Aorta (tissue), 5 donors: ENCODE results near the gene ZNF324B. TPM values are rescaled to one million over a fixed set of nuclear protein-coding genes. Genes with fewer than 3 reads are reported as not detected.

ENCODE experiments used
- ATAC-seq: fragments of 200-7000 bp; cut with Tn5 transposase; one replicate; pipeline ENCODE4 v1.9.1; 2022; ENCODE audit warnings: moderate library complexity; ENCODE audit not compliant: low FRiP score
- DNase-seq, 2 donors: peaks; one replicate each; pipeline ENCODE4 v3.0.0-alpha.2; 2020
- H3K27ac ChIP-seq, 2 donors: one replicate each; pipeline ENCODE4 v1.5.1; 2013; ENCODE audit warnings: low read length in 2 of 2, mild to moderate bottlenecking in 2 of 2, moderate library complexity in 2 of 2, control low read depth in 1 of 2, inconsistent platforms in 1 of 2, low read depth in 1 of 2
- H3K27me3 ChIP-seq, 2 donors: one replicate each; pipeline ENCODE4 v1.6.1; 2013; ENCODE audit warnings: control low read depth in 1 of 2, low read length in 1 of 2, mild to moderate bottlenecking in 1 of 2, moderate library complexity in 1 of 2; ENCODE audit not compliant: insufficient read depth in 2 of 2, control insufficient read depth in 1 of 2
- H3K36me3 ChIP-seq, 2 donors: one replicate each; pipeline ENCODE4 v1.6.1; 2013; ENCODE audit warnings: control low read depth in 1 of 2, low read length in 1 of 2, mild to moderate bottlenecking in 1 of 2; ENCODE audit not compliant: insufficient read depth in 2 of 2, control insufficient read depth in 1 of 2
- H3K4me1 ChIP-seq, 2 donors: one replicate each; pipeline ENCODE4 v1.6.1; 2013; ENCODE audit warnings: low read length in 2 of 2, control low read depth in 1 of 2, mild to moderate bottlenecking in 1 of 2, moderate library complexity in 1 of 2; ENCODE audit not compliant: insufficient read depth in 2 of 2, control insufficient read depth in 1 of 2
- H3K4me3 ChIP-seq, 2 donors: one replicate each; pipeline ENCODE4 v1.5.1; 2013; ENCODE audit warnings: low read length in 2 of 2, control low read depth in 1 of 2, mild to moderate bottlenecking in 1 of 2
- H3K9me3 ChIP-seq: one replicate; pipeline ENCODE4 v1.6.1; 2013; ENCODE audit warnings: mild to moderate bottlenecking, low read length; ENCODE audit not compliant: control insufficient read depth
- WGBS, 2 donors: extraction: QIAGEN DNeasy Blood & Tissue Kit; methylation state at CpG; one replicate each; pipeline ENCODE4 v1.1.7; 2013; 5-methylcytosine and 5-hydroxymethylcytosine counted together
- intact Hi-C, 2 donors: fragments of 100-400 bp; cut with DNase I; formaldehyde crosslinking; loops; one replicate each; pipeline versions ENCODE4 v1.14.2 to v1.15.0; 2022
- polyA plus RNA-seq, 2 donors: library from polyadenylated mRNA; stranded (reverse); fragments of 200-250 nt; gene quantifications; one replicate each; pipeline ENCODE4 v1.2.3, GENCODE V29; 2013
- total RNA-seq, 2 donors: library from RNA; stranded (reverse); fragmentation: NEBNext Ultra II Directional; extraction: Animal tissue kit (Norgen Biotek cat#: 25700); gene quantifications; one replicate each; pipeline ENCODE4 v1.2.1, GENCODE V29; 2021
- donor health status: healthy with polysubstance abuse.
- donor health status: Bipolar disorder and iron deficiency.
- donor health status: DM: no; HTN: no; CAD: no.
- donor health status: DM: no; HTN: no; CAD: no.
- donor health status: DM: yes; HTN: yes; CAD: no.

Gene ZNF324B
- total and polyA plus RNA-seq, 4 donors: 1.5 to 5.7 (median 3.4) TPM

- H3K4me3 ChIP-seq: peak overlapping the region; percentile 27 to 32
- peaks cover 0 to 4% of the 10 kb centered on the region in 2 donors for H3K36me3 ChIP-seq
- H3K27me3 ChIP-seq: no peaks in the 10 kb centered on the region
- 21 to 23% methylated on average over 25 to 27 of the region's 27 CpGs for WGBS, 2 donors
- no peak for DNase-seq
- peak overlapping the region in 1 of 2 donors; percentile 78 for H3K27ac ChIP-seq
- H3K4me1 ChIP-seq: no peaks in the 10 kb centered on the region
- H3K9me3 ChIP-seq: no peaks in the 10 kb centered on the region
- ATAC-seq: no peak
- intact Hi-C loops: no loop called here
Measured at GRCh38 chr19:58474997-58475713, 23.7 kb downstream of the ZNF324B start.

DNA sequence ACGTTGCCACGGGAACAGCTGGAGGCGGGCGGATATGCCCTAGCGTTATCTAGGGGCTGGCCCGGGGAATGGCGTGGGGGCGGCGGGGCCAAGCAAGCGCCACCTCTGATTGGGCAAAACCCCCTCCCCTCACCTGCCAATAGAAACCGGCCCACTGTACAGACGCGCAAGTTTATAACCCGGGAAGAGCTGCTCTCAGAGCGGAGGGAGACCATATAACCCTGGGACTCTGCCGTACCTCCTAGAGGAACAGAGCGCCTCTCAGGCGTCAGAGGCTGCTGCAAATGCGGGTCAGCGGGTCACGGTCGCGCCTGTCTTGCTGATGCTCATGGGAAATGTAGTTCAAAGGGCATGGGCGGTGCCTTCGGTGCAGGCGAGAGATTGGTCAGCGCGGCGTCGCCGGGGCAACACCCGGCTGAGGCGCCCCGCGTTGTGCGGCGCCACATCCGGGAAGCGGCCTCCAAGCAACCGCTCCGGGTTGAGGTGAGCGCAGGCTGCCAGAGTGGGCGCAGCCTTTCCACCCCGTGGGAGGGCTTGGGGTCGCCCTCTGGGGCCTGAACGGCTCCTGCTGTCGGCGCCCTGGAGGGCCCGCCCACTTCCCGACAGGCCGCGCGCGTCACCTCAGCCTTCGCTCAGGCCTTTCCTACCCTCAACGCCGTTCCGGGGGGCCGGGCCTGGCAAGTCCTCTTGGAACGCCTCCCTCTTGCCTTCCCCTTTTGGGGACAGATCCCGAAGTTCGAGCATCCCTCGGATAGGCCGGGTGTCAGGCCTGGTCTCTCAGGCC is 24.5 kb downstream of the ZNF324B start, which contains the start of gene ZNF446:
ZNF446 (plus strand) TSS at position 639 of the 784 bp plus-strand sequence. CDS start 867 bp downstream, outside the sequence.
- H3K27ac ChIP-seq: peak within 1 kb of the TSS; percentile 7 to 78
- H3K36me3 ChIP-seq: peaks cover 0 to 4% of the 10 kb centered on the region in 2 donors
- intact Hi-C loops: no loop called here
- H3K4me1 ChIP-seq: no peaks in the 10 kb centered on the region
- peak; percentile 98 for DNase-seq
- no peaks in the 10 kb centered on the region for H3K9me3 ChIP-seq
- peak; percentile 95 for ATAC-seq
- WGBS, 2 donors: 0% methylated on average over 62 to 64 of the region's 64 CpGs
- peak within 1 kb of the TSS; percentile 27 to 32 for H3K4me3 ChIP-seq
- no peaks in the 10 kb centered on the region for H3K27me3 ChIP-seq

- Histone ChIP-seq H3K4me1 (no peaks in the 10 kb centered on the region), H3K9me3 (no peaks in the 10 kb centered on the region), H3K4me3 (peak overlapping the region; percentile 22 to 32), H3K27me3 (no peaks in the 10 kb centered on the region), H3K36me3 (peaks cover 0 to 3% of the 10 kb centered on the region in 2 donors), H3K27ac (peak overlapping the region; percentile 7 to 78)
- intact Hi-C loops: no loop called here
- ATAC-seq (peak; percentile 1), DNase-seq (peak in 1 of 2 donors; percentile 82)
- 1 to 2% methylated on average over 27 of the region's 27 CpGs for WGBS, 2 donors
Measured at GRCh38 chr19:58476498-58477015, 25.1 kb downstream of the ZNF324B start.

DNA sequence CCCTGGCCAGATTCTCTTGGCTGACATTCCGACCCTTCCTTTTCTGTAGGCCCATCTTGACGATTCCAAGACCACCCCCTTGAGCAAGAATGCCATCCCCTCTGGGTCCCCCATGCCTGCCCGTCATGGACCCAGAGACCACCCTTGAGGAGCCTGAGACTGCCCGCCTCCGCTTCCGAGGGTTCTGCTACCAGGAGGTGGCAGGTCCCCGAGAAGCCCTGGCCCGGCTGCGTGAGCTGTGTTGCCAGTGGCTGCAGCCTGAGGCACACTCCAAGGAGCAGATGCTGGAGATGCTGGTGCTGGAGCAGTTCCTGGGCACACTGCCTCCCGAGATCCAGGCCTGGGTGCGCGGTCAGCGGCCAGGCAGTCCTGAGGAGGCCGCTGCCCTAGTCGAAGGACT is 25.7 kb downstream of the ZNF324B start:
- no peaks in the 10 kb centered on the region for H3K36me3 ChIP-seq
- H3K4me3 ChIP-seq: no peak overlapping the region
- no peak overlapping the region for H3K27ac ChIP-seq

DNA sequence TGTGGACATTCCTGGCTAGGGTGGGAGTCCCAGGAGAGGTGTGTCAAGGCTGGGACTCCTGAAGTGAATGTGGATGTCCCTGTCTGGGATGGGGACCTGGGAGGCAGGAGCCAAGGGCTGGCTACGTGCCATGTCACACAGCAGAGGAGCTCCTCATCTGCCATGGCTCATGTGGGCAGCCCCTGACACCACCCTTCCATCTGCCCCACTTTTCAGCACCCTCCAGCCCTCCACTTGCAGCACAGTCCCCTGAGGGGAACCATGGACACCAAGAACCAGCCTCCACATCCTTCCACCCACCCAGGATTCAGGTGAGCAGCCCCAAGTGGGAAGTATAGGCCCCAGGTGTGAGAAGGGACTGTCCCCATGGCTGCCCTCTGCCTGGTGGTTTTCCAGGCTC is 26.4 kb downstream of the ZNF324B start:
- no peak for DNase-seq
- ATAC-seq: no peak
- Histone ChIP-seq H3K4me1 (no peaks in the 10 kb centered on the region), H3K36me3 (no peaks in the 10 kb centered on the region), H3K27me3 (no peaks in the 10 kb centered on the region), H3K9me3 (no peaks in the 10 kb centered on the region), H3K4me3 (no peak overlapping the region), H3K27ac (no peak overlapping the region)
- 90 to 100% methylated on average over 1 of the region's 1 CpG for WGBS, 2 donors
- intact Hi-C loops: no loop called here

More for the DNA sequence above, 25.7 kb downstream of the ZNF324B start:
- DNase-seq (no peak), ATAC-seq (no peak)
- no peaks in the 10 kb centered on the region for H3K27me3 ChIP-seq
- 81 to 83% methylated on average over 15 of the region's 15 CpGs for WGBS, 2 donors
- no peaks in the 10 kb centered on the region for H3K4me1 ChIP-seq
- intact Hi-C loops: no loop called here
- no peaks in the 10 kb centered on the region for H3K9me3 ChIP-seq

DNA sequence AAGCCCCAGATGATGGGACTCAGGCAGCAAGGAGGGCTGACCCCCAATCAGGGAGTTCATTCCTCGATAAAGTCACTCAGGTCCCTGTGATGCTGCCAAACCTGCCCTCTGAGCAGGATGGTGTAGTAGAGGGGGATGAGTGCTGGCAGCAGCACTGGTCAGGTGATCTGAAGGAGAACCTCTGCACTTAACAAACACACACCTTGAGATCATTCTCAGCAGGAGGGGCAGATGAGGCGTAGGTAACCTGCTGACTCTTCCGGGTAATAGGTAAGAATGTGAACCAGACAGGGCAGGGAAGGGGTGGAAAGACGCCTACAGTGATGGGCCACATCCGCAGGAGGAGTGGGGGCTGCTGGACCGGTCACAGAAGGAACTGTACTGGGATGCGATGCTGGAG is 27.9 kb downstream of the ZNF324B start:
- DNase-seq (no peak), ATAC-seq (no peak)
- Histone ChIP-seq H3K27ac (no peak overlapping the region), H3K4me1 (peaks cover 0 to 3% of the 10 kb centered on the region in 2 donors), H3K27me3 (no peaks in the 10 kb centered on the region), H3K4me3 (no peak overlapping the region), H3K9me3 (no peaks in the 10 kb centered on the region), H3K36me3 (no peaks in the 10 kb centered on the region)
- WGBS, 2 donors: 91 to 95% methylated on average over 7 of the region's 7 CpGs
- intact Hi-C loops: no loop called here

- no peak for DNase-seq
- WGBS, 2 donors: 89 to 90% methylated on average over 28 of the region's 28 CpGs
- H3K27me3 ChIP-seq: no peaks in the 10 kb centered on the region
- no peaks in the 10 kb centered on the region for H3K9me3 ChIP-seq
- H3K36me3 ChIP-seq: no peaks in the 10 kb centered on the region
- H3K4me1 ChIP-seq: peaks cover 0 to 3% of the 10 kb centered on the region in 2 donors
- intact Hi-C loops: no loop called here
- no peak overlapping the region for H3K27ac ChIP-seq
- no peak overlapping the region for H3K4me3 ChIP-seq
- ATAC-seq: no peak
Measured at GRCh38 chr19:58479736-58480480, 28.5 kb downstream of the ZNF324B start.

- DNase-seq (no peak), ATAC-seq (no peak)
- Histone ChIP-seq H3K4me1 (peaks cover 0 to 3% of the 10 kb centered on the region in 2 donors), H3K27me3 (no peaks in the 10 kb centered on the region), H3K36me3 (no peaks in the 10 kb centered on the region), H3K4me3 (no peak overlapping the region), H3K27ac (no peak overlapping the region), H3K9me3 (no peaks in the 10 kb centered on the region)
- WGBS, 2 donors: 91% methylated on average over 20 of the region's 20 CpGs
- intact Hi-C loops: no loop called here
Measured at GRCh38 chr19:58480481-58480830, 29.0 kb downstream of the ZNF324B start.
